CD8-positive, alpha-beta memory T cell (primary cell): ENCODE measurements around the gene CD109. TPM values are rescaled to one million over a fixed set of nuclear protein-coding genes. Genes with fewer than 3 reads are reported as not detected.

Experiments
- CTCF ChIA-PET: fragments of 350-600 bp; sonication (Branson Sonifier 250); formaldehyde crosslinking; loops from one replicate; lab custom pipeline; 2021; ENCODE audit warnings: antibody characterized with exemption; lab: Charles Lee
- POLR2A ChIA-PET: fragments of 350-600 bp; sonication (Branson Sonifier 250); formaldehyde crosslinking; loops from one replicate; lab custom pipeline; 2021; ENCODE audit warnings: antibody characterized with exemption; lab: Charles Lee
- DNase-seq, 5 donors: peaks; one replicate each; pipeline versions ENCODE4 v3.0.0 to v3.0.0-alpha.2; 2020 to 2022; ENCODE audit warnings: mixed read lengths in 1 of 5
- H3K27ac ChIP-seq: one replicate; pipeline ENCODE4 v1.7.0; 2013; ENCODE audit warnings: low read depth, mild to moderate bottlenecking, low read length, moderate library complexity
- H3K27me3 ChIP-seq: 2 replicates; pipeline ENCODE4 v1.7.0; 2013; ENCODE audit warnings: low read length, mild to moderate bottlenecking; ENCODE audit not compliant: insufficient read depth, poor library complexity, severe bottlenecking
- H3K36me3 ChIP-seq: 2 replicates; pipeline ENCODE4 v1.7.0; 2013; ENCODE audit warnings: mild to moderate bottlenecking, low read length, moderate library complexity; ENCODE audit not compliant: insufficient read depth
- H3K4me1 ChIP-seq: 2 replicates; pipeline ENCODE4 v1.7.0; 2013; ENCODE audit warnings: mild to moderate bottlenecking, low read length, moderate library complexity; ENCODE audit not compliant: insufficient read depth
- H3K4me3 ChIP-seq: 2 replicates; pipeline ENCODE4 v1.7.0; 2013; ENCODE audit warnings: mild to moderate bottlenecking, low read length
- H3K9me3 ChIP-seq: 2 replicates; pipeline ENCODE4 v1.7.0; 2013; ENCODE audit warnings: mild to moderate bottlenecking, low read length
- H3K27ac Mint-ChIP-seq, 8 donors: one replicate each; pipeline ENCODE4 v1.8.0; 2020 to 2021; ENCODE audit warnings: mixed read lengths in 8 of 8, mild to moderate bottlenecking in 6 of 8, inconsistent platforms in 3 of 8, moderate library complexity in 3 of 8
- H3K27me3 Mint-ChIP-seq, 2 donors: one replicate each; pipeline ENCODE4 v1.8.0; 2020 to 2021; ENCODE audit warnings: mixed read lengths in 2 of 2, mild to moderate bottlenecking in 1 of 2, moderate library complexity in 1 of 2
- H3K36me3 Mint-ChIP-seq, 3 donors: one replicate each; pipeline ENCODE4 v1.8.0; 2020 to 2021; ENCODE audit warnings: mixed read lengths in 3 of 3, inconsistent platforms in 1 of 3, mild to moderate bottlenecking in 1 of 3
- H3K4me1 Mint-ChIP-seq, 3 donors: one replicate each; pipeline ENCODE4 v1.8.0; 2020 to 2021; ENCODE audit warnings: mixed read lengths in 3 of 3, inconsistent platforms in 1 of 3, mild to moderate bottlenecking in 1 of 3
- H3K4me3 Mint-ChIP-seq, 7 donors: one replicate each; pipeline ENCODE4 v1.8.0; 2020 to 2021; ENCODE audit warnings: mixed read lengths in 7 of 7, mild to moderate bottlenecking in 6 of 7, moderate library complexity in 4 of 7, inconsistent platforms in 2 of 7
- H3K9me3 Mint-ChIP-seq, 5 donors: one replicate each; pipeline ENCODE4 v1.8.0; 2020 to 2022; ENCODE audit warnings: mixed read lengths in 5 of 5, mild to moderate bottlenecking in 3 of 5, moderate library complexity in 2 of 5, inconsistent platforms in 1 of 5
- polyA plus RNA-seq: library from polyadenylated mRNA; unstranded; fragments of 300-500 nt; fragmentation: Illumina TruSeq; gene quantifications from one replicate; pipeline ENCODE4 v1.2.3, GENCODE V29; 2021
- total RNA-seq, 2 experiments: library from RNA; stranded (reverse); gene quantifications; one replicate each; pipeline ENCODE4 v1.2.3, GENCODE V29; 2021

The CD109 gene
- total and polyA plus RNA-seq, 3 experiments from 2014 or later, result 22.8 to 24.5 TPM; not detected in 1

DNA sequence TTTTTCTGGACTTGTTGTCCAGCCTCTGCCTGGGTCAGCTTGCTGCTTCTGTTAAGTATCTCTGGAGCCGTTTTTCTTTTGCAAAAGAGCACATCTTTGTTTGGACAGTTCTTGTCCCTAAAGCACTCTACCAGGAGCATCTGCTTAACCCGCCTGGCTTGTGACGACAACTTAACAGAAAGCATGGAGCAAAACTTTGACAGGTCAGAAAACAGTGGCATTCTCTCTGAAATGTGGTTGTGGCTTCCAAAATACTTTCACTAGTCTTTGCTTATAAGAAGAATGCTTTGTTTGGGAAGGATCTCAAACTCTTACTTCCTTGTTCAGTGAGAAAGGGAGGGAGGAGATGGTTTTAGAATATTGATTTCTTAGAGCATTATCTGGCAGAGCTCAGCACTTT, 47.6 kb downstream of the CD109 start:
- Mint-ChIP-seq H3K4me3 (no peak overlapping the region), H3K36me3 (no peaks in the 10 kb centered on the region), H3K27me3 (peaks cover 3% of the 10 kb centered on the region in 2 donors), H3K9me3 (no peaks in the 10 kb centered on the region), H3K27ac (no peak overlapping the region), H3K4me1 (no peaks in the 10 kb centered on the region)
- no peak for DNase-seq
- H3K4me1 ChIP-seq, result no peaks in the 10 kb centered on the region
- H3K9me3 ChIP-seq, result no peaks in the 10 kb centered on the region
- no peak overlapping the region for H3K27ac ChIP-seq
- POLR2A ChIA-PET, result no interaction called here
- H3K36me3 ChIP-seq, result no peaks in the 10 kb centered on the region
- H3K4me3 ChIP-seq, result no peak overlapping the region
- CTCF ChIA-PET, result interaction anchor here (0.8 to 1.6 kb wide), 4 partner anchors 10 to 1467 kb away, joined by 3 to 8 read pairs (median 4); no protein-coding TSS in a partner anchor
- H3K27me3 ChIP-seq, result no peaks in the 10 kb centered on the region

DNA sequence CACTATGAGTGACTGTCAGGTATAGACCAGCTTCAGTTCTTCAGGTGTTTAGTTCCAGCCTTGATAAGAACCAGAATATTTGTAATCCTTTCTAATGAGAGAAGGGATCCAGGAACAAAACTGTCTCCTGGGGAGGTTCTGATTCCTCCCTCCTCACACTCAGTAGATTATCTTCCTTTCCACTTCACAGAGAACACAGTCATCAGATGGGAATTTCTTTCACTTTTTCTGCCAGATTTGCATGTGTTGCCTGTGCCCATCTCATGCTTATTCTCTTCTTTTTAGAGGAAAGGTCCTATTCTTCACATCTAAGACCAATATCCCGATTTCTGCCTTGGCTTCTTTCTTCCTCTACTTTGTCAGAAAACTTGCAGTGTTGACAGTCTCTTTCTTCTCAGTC, 50.8 kb downstream of the CD109 start:
- H3K4me1 ChIP-seq, result no peaks in the 10 kb centered on the region
- H3K9me3 Mint-ChIP-seq, result no peaks in the 10 kb centered on the region
- no peak overlapping the region for H3K27ac ChIP-seq
- peaks cover 0 to 5% of the 10 kb centered on the region in 2 donors for H3K27me3 Mint-ChIP-seq
- no peaks in the 10 kb centered on the region for H3K9me3 ChIP-seq
- no peak overlapping the region for H3K27ac Mint-ChIP-seq
- H3K36me3 ChIP-seq, result no peaks in the 10 kb centered on the region
- ChIA-PET POLR2A (no interaction called here), CTCF (interaction anchor here (1.3 kb wide), 1 partner anchor 14 kb away, joined by 3 read pairs; no protein-coding TSS in a partner anchor)
- DNase-seq, result no peak
- no peak overlapping the region for H3K4me3 ChIP-seq
- no peaks in the 10 kb centered on the region for H3K36me3 Mint-ChIP-seq
- H3K27me3 ChIP-seq, result no peaks in the 10 kb centered on the region
- H3K4me1 Mint-ChIP-seq, result no peaks in the 10 kb centered on the region
- H3K4me3 Mint-ChIP-seq, result peak overlapping the region in 1 of 7 donors; percentile 21

DNA sequence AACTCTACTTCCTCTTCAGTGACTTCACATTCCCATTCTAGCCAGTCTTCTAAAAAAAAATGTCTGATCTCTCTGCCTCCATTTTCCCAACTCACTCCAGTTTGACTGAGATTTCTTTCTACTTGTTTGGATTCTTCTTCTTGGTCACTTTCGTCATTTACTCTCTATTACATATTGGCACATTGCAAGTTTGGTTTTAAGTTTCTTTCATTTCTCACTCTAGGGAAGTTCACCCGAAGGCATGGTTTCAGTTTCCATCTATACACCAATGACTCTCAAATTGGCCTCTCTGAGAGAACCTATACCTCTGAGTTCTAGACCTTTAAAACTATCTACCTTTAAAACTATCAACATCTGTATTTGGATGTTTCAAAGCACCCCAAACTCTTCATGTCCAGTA, 51.3 kb downstream of the CD109 start:
- no peaks in the 10 kb centered on the region for H3K9me3 Mint-ChIP-seq
- H3K4me3 Mint-ChIP-seq, result no peak overlapping the region
- peaks cover 0 to 5% of the 10 kb centered on the region in 2 donors for H3K27me3 Mint-ChIP-seq
- DNase-seq, result no peak
- peak overlapping the region; percentile 38 for H3K4me3 ChIP-seq
- H3K4me1 ChIP-seq, result no peaks in the 10 kb centered on the region
- no peaks in the 10 kb centered on the region for H3K27me3 ChIP-seq
- H3K27ac Mint-ChIP-seq, result no peak overlapping the region
- no peak overlapping the region for H3K27ac ChIP-seq
- no peaks in the 10 kb centered on the region for H3K9me3 ChIP-seq
- no peaks in the 10 kb centered on the region for H3K4me1 Mint-ChIP-seq
- H3K36me3 ChIP-seq, result no peaks in the 10 kb centered on the region
- ChIA-PET CTCF (interaction anchor here (1.3 to 4.8 kb wide), 3 partner anchors 8 to 1463 kb away, joined by 3 to 21 read pairs (median 20); no protein-coding TSS in a partner anchor), POLR2A (no interaction called here)
- no peaks in the 10 kb centered on the region for H3K36me3 Mint-ChIP-seq

DNA sequence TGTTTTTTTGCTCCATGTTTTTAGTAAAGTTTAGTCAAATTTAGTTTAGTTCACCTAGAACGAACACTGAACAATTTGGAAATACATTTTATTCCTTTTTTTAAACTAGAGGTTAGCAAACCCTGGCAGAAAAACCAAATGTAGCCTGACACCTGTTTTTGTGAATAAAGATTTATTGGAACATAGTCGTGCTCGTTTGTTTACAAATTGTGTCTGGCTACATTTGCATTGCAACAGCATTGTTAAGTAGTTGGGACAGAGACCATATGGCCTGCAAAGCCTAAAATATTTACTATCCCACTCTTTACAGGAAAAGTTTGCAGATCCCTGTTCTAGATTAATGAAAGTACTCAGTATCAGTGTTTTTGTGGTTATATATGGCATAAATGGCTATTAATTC, 56.9 kb downstream of the CD109 start:
- no peak for DNase-seq
- POLR2A ChIA-PET, result no interaction called here
- no peaks in the 10 kb centered on the region for H3K36me3 Mint-ChIP-seq

DNA sequence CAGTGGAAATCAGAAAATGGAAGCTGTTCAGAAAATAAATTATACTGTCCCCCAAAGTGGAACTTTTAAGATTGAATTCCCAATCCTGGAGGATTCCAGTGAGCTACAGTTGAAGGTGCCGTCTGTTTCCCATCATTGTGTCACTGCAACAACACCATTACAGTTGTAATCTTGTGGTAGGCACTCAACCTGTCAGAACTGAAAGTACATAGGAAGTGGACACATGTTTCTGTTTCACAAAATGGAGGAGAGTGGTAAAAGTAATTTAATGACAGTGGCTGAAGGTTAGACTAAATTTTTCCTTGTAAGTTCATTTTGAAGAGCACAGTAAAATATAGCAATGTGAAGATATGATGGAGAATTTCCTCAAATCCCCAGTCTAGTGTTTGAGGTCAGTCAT, 70.0 kb downstream of the CD109 start:
- no peak overlapping the region for H3K4me3 Mint-ChIP-seq
- peaks cover 3 to 5% of the 10 kb centered on the region in 2 donors for H3K27me3 Mint-ChIP-seq
- H3K36me3 ChIP-seq, result no peaks in the 10 kb centered on the region
- H3K4me1 Mint-ChIP-seq, result no peaks in the 10 kb centered on the region
- POLR2A ChIA-PET, result no interaction called here
- no peak overlapping the region for H3K27ac ChIP-seq
- CTCF ChIA-PET, result no interaction called here
- H3K9me3 Mint-ChIP-seq, result no peaks in the 10 kb centered on the region
- DNase-seq, result no peak
- H3K27me3 ChIP-seq, result no peaks in the 10 kb centered on the region
- H3K36me3 Mint-ChIP-seq, result no peaks in the 10 kb centered on the region
- no peak overlapping the region for H3K4me3 ChIP-seq
- no peaks in the 10 kb centered on the region for H3K4me1 ChIP-seq
- no peak overlapping the region for H3K27ac Mint-ChIP-seq
- no peaks in the 10 kb centered on the region for H3K9me3 ChIP-seq

More for the DNA sequence above, 56.9 kb downstream of the CD109 start:
- Histone ChIP-seq H3K27ac (no peak overlapping the region), H3K4me3 (no peak overlapping the region), H3K36me3 (no peaks in the 10 kb centered on the region), H3K9me3 (no peaks in the 10 kb centered on the region), H3K27me3 (no peaks in the 10 kb centered on the region), H3K4me1 (no peaks in the 10 kb centered on the region)
- Mint-ChIP-seq H3K27ac (no peak overlapping the region), H3K9me3 (no peaks in the 10 kb centered on the region), H3K4me3 (no peak overlapping the region), H3K27me3 (peaks cover 0 to 4% of the 10 kb centered on the region in 2 donors), H3K4me1 (no peaks in the 10 kb centered on the region)
- CTCF ChIA-PET, result no interaction called here

DNA sequence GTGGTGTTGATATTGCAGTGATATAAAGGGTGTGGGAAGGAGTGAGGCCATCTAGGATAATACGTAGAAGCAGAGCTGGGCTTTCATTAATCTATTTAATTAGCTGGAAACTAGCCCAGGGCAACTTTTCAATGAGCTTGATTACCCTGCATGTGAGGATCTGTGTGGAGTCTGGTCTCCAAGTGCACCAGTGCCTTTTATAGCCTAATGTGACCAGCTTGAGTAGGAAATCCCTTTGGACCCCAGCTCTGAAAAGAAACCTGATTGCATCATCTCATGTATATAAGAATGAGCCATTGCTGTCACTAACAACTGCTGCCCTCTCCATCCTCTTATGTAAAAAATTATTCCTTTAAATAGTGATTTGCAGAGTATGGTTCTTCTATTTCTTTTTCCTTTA, 72.6 kb downstream of the CD109 start:
- DNase-seq, result no peak
- Mint-ChIP-seq H3K9me3 (no peaks in the 10 kb centered on the region), H3K27me3 (peaks cover 3% of the 10 kb centered on the region in 2 donors), H3K4me1 (no peaks in the 10 kb centered on the region), H3K36me3 (no peaks in the 10 kb centered on the region), H3K27ac (no peak overlapping the region), H3K4me3 (no peak overlapping the region)
- no peaks in the 10 kb centered on the region for H3K36me3 ChIP-seq
- ChIA-PET POLR2A (no interaction called here), CTCF (no interaction called here)
- no peak overlapping the region for H3K27ac ChIP-seq
- H3K4me1 ChIP-seq, result no peaks in the 10 kb centered on the region
- H3K9me3 ChIP-seq, result no peaks in the 10 kb centered on the region
- no peak overlapping the region for H3K4me3 ChIP-seq
- no peaks in the 10 kb centered on the region for H3K27me3 ChIP-seq

DNA sequence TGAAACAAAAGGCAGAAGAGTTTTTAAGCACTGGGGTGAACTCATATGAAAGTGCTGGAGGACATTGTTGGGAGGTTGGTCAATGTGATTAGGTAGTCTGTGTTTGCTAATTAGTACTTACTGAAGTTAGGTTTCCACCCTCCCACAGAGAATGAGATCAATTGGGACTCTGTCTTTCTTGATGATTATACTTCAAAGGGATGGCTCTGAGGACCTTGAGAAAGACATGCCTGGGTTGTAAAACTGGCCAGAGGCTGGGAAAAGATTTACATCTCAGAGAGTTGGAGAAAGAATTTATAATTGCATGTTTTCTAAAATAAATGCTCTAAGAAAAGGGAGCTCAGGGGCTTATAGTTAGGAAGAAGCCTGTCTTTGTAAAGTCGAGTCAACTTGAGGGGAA, 74.0 kb downstream of the CD109 start:
- H3K27me3 Mint-ChIP-seq, result peaks cover 0 to 3% of the 10 kb centered on the region in 2 donors
- H3K27ac Mint-ChIP-seq, result no peak overlapping the region
- no peaks in the 10 kb centered on the region for H3K27me3 ChIP-seq
- no peaks in the 10 kb centered on the region for H3K36me3 Mint-ChIP-seq
- no peaks in the 10 kb centered on the region for H3K4me1 ChIP-seq
- no peaks in the 10 kb centered on the region for H3K9me3 Mint-ChIP-seq
- no peaks in the 10 kb centered on the region for H3K4me1 Mint-ChIP-seq
- ChIA-PET POLR2A (no interaction called here), CTCF (no interaction called here)
- H3K9me3 ChIP-seq, result no peaks in the 10 kb centered on the region
- no peak for DNase-seq
- no peaks in the 10 kb centered on the region for H3K36me3 ChIP-seq
- H3K4me3 Mint-ChIP-seq, result no peak overlapping the region
- no peak overlapping the region for H3K27ac ChIP-seq
- no peak overlapping the region for H3K4me3 ChIP-seq

DNA sequence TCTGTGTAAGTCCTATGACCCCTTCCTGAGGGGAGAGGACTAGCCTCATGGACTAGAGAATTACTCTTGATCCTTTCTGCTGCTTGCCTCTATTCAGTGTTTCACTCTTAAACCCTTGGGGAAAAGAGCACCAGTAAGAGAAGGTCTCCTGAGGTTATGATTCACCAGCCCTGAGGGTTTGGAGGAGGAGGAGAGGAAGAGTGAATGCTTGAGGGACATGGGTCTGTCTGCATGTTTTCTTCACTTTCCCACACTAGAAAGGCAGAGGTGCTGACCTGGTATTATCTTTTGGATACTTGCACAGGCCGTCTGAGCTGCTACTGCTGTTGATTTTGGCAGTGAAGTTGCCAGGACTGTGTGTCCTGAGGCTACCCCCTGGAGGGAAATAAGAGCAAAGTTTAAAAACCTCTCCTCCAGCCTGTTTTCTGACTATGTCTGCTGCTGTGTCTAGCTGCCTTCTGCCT, 78.3 kb downstream of the CD109 start:
- Histone ChIP-seq H3K27ac (no peak overlapping the region), H3K9me3 (no peaks in the 10 kb centered on the region), H3K4me3 (no peak overlapping the region), H3K36me3 (no peaks in the 10 kb centered on the region), H3K27me3 (no peaks in the 10 kb centered on the region), H3K4me1 (no peaks in the 10 kb centered on the region)
- CTCF ChIA-PET, result interaction anchor here (1.4 kb wide), 1 partner anchor 9 kb away, joined by 3 read pairs; no protein-coding TSS in a partner anchor
- peak overlapping the region in 1 of 8 donors; percentile 64 for H3K27ac Mint-ChIP-seq
- H3K4me1 Mint-ChIP-seq, result no peaks in the 10 kb centered on the region
- no peak overlapping the region for H3K4me3 Mint-ChIP-seq
- no peak for DNase-seq
- POLR2A ChIA-PET, result no interaction called here
- peaks cover 0 to 2% of the 10 kb centered on the region in 2 donors for H3K27me3 Mint-ChIP-seq
- H3K9me3 Mint-ChIP-seq, result no peaks in the 10 kb centered on the region
- H3K36me3 Mint-ChIP-seq, result no peaks in the 10 kb centered on the region
